Glutamatergic neuron (in vitro differentiated cells): Measurements from ENCODE around the gene RBP5. TPM values are rescaled to one million over a fixed set of nuclear protein-coding genes. Genes with fewer than 3 reads are reported as not detected.

Source experiments
- DNase-seq: peaks from one replicate; pipeline ENCODE4 v3.0.0; 2022
- H3K27ac Mint-ChIP-seq: one replicate; pipeline ENCODE4 v1.8.0; 2020; ENCODE audit warnings: mild to moderate bottlenecking, mixed read lengths, inconsistent platforms; ENCODE audit not compliant: unreplicated experiment
- H3K27me3 Mint-ChIP-seq: one replicate; pipeline ENCODE4 v1.8.0; 2020; ENCODE audit warnings: mild to moderate bottlenecking, moderate library complexity, mixed read lengths, inconsistent platforms; ENCODE audit not compliant: unreplicated experiment
- H3K36me3 Mint-ChIP-seq: one replicate; pipeline ENCODE4 v1.8.0; 2020; ENCODE audit warnings: mild to moderate bottlenecking, mixed read lengths, inconsistent platforms; ENCODE audit not compliant: unreplicated experiment
- H3K4me1 Mint-ChIP-seq: one replicate; pipeline ENCODE4 v1.8.0; 2020; ENCODE audit warnings: mild to moderate bottlenecking, low read depth, mixed read lengths, inconsistent platforms; ENCODE audit not compliant: unreplicated experiment
- H3K4me3 Mint-ChIP-seq: one replicate; pipeline ENCODE4 v1.8.0; 2020; ENCODE audit warnings: mild to moderate bottlenecking, mixed read lengths, inconsistent platforms; ENCODE audit not compliant: unreplicated experiment
- H3K9me3 Mint-ChIP-seq: one replicate; pipeline ENCODE4 v1.8.0; 2020; ENCODE audit warnings: mild to moderate bottlenecking, moderate library complexity, mixed read lengths, inconsistent platforms; ENCODE audit not compliant: unreplicated experiment
- total RNA-seq: library from RNA; stranded (reverse); fragmentation: NEBNext Ultra II Directional; extraction: Animal tissue kit (Norgen Biotek cat#: 25700); gene quantifications from one replicate; pipeline ENCODE4 v1.2.1, GENCODE V29; 2021; ENCODE audit not compliant: unreplicated experiment
- TF ChIP-seq, protein P1 (sequence below): fragments of 200-600 bp; sonication (generic); IDR thresholded peaks from one replicate; pipeline ENCODE4 v1.5.0; 2021; ENCODE audit not compliant: partially characterized antibody, unreplicated experiment

RBP5 gene
- total RNA-seq, 1 donor from 2014 or later, result 1.2 TPM

DNA sequence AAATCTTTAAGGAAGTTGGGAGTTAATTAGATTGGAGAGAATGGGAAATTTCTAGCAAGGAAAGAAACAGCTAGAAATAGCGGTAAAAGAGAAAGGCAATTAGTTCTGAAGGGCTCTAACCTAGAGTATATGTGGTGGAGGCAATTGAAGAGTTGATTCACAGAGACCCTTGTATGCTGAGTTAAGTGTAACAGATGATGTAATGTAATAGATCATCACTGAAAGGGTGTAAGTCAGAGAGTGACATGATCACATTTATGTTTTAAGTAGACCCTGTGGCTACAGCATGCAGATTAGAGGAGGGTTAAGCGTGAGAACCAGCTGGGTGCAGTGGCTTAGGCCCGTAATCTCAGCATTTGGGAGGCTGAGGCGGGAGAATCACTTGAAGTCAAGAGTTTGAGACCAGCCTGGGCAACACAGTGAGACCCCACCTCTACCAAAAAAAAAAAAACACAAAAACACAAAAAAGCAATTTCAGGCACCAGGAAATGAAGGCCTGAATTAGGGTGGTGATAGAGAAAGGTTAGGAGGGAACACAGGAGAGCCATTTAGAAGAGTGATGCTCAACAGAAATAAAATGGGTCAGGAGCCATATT, 3.0 kb downstream of the RBP5 start:
- H3K27ac Mint-ChIP-seq, result no peak overlapping the region
- TF ChIP-seq, protein P1, sequence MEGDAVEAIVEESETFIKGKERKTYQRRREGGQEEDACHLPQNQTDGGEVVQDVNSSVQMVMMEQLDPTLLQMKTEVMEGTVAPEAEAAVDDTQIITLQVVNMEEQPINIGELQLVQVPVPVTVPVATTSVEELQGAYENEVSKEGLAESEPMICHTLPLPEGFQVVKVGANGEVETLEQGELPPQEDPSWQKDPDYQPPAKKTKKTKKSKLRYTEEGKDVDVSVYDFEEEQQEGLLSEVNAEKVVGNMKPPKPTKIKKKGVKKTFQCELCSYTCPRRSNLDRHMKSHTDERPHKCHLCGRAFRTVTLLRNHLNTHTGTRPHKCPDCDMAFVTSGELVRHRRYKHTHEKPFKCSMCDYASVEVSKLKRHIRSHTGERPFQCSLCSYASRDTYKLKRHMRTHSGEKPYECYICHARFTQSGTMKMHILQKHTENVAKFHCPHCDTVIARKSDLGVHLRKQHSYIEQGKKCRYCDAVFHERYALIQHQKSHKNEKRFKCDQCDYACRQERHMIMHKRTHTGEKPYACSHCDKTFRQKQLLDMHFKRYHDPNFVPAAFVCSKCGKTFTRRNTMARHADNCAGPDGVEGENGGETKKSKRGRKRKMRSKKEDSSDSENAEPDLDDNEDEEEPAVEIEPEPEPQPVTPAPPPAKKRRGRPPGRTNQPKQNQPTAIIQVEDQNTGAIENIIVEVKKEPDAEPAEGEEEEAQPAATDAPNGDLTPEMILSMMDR, result no peak
- H3K27me3 Mint-ChIP-seq, result peaks cover 17% of the 10 kb centered on the region
- no peak for DNase-seq
- peaks cover 6% of the 10 kb centered on the region for H3K9me3 Mint-ChIP-seq
- no peaks in the 10 kb centered on the region for H3K4me1 Mint-ChIP-seq
- no peak overlapping the region for H3K4me3 Mint-ChIP-seq
- H3K36me3 Mint-ChIP-seq, result no peaks in the 10 kb centered on the region

DNA sequence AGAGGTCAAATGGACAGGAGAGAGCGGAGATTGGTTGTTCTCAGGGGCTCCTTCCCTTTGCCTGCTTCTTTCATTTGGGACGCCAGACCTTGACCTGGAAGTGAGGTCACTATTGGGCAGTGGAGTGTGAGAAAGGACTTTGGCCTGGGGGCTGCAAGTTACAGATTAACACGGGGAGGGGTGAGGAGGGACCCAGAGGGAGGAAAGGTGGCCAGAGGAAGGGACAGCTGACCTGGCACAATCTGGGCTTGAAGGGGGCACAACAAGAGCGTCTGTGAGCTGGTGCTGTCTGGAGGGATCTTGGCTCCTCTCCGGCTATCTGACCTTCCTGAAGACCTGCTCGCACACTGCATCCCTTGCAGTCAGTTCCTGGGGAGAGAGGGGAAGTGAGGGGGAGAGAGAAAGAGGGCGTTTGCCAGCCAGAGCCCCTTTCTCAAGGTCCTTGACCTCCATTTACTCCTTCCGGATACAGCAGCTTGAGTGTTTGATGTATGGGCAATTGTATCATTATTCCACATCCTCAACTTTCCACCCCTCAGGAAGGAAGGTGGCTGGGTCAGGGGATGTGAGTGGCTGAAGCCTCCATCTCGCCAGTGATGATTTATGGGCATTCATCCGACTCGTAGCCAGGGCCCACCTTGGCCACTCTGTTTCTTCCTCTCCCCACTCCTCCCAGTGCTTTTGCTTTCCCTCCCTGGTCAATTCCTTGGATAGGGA, 4.7 kb downstream of the RBP5 start:
- H3K4me1 Mint-ChIP-seq, result no peaks in the 10 kb centered on the region
- no peak overlapping the region for H3K4me3 Mint-ChIP-seq
- peaks cover 15% of the 10 kb centered on the region for H3K27me3 Mint-ChIP-seq
- H3K9me3 Mint-ChIP-seq, result peaks cover 6% of the 10 kb centered on the region
- TF ChIP-seq, protein P1, result no peak
- H3K36me3 Mint-ChIP-seq, result no peaks in the 10 kb centered on the region
- no peak overlapping the region for H3K27ac Mint-ChIP-seq
- DNase-seq, result no peak

DNA sequence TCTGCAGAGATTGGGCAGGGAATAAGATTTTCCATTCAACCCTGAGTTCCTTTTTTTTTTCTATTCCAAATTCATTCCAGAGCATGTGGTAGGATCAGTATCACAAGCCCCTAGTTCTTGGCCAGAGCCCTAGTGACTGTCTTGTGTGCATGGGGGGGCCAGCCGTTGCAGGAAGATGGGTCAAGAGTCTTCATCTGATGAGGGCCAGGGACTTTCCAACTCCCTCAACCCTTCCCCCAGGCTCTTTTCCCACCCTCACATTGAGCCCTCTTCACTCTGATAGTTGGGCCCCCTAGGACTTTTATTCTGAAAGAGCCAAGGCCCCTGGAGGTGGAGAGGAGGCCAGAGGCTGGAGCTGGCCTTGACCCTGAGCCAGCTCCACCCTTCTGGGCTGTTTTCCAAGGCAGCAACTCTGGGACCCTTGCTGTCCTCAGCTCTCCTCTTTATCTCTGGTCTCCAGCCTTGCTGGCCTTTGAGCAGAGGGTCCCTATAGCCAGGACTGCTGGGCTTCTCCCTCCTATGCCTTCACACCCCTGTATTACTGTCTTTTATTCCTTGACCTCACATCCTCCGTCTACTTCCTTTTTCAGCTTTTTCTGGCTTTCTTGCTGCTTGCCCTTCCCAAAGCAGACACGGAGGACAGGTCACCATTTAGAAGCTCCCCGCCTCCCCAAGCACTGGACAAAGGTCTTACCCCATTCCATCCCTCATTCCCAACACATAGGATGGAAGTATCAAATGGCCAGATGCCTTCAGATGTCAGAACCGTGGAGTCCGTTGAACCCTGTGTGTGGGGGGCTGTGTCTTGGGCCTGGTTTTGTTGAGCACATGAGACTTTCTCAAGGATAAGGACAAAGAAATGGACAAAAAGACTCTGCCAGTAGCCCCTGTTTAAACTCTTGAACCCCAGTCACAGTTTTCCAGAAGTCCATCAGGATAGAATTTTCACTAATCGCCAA, 5.6 kb downstream of the RBP5 start:
- Mint-ChIP-seq H3K27me3 (peaks cover 10% of the 10 kb centered on the region), H3K4me1 (no peaks in the 10 kb centered on the region), H3K4me3 (no peak overlapping the region), H3K36me3 (no peaks in the 10 kb centered on the region), H3K27ac (no peak overlapping the region), H3K9me3 (peaks cover 6% of the 10 kb centered on the region)
- no peak for DNase-seq
- TF ChIP-seq, protein P1, result no peak

DNA sequence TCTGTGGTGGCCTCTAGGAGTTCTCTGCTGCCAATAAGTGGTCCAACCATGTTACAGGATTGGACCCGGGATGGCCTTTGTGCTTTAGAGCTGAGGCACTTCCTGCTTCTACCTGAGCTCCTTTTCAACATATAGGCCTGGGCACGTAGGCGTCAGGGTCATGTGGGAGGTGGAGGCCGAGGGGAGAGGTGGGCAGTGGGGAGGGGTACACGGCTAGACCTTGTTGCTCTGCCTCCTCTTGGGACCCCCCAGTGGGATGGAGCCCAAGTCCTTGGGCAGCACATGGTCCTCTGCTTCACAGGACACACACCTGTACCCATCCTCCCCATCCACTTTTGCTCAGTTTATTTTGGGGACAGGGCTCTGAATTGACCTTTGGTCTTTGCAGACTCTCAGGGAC, 7.4 kb downstream of the RBP5 start:
- Mint-ChIP-seq H3K4me3 (no peak overlapping the region), H3K9me3 (peaks cover 2% of the 10 kb centered on the region), H3K36me3 (no peaks in the 10 kb centered on the region), H3K27ac (no peak overlapping the region), H3K4me1 (no peaks in the 10 kb centered on the region), H3K27me3 (peaks cover 6% of the 10 kb centered on the region)
- no peak for DNase-seq
- TF ChIP-seq, protein P1, result no peak
